SK-N-SH (cell line): ENCODE measurements around the gene PARD3.

Experiments used
- ELF1 ChIP-seq: IDR thresholded peaks from 2 replicates; pipeline ENCODE4 v1.4.0; 2012
- MAX ChIP-seq: IDR thresholded peaks from 2 replicates; pipeline ENCODE4 v1.4.0; 2012; ENCODE audit warnings: low read depth
- POLR2AphosphoS5 ChIP-seq: IDR thresholded peaks from 2 replicates; pipeline ENCODE4 v1.6.1; 2012; ENCODE audit warnings: low read depth, low read length
- TF ChIP-seq, protein P1 (sequence below): fragments of 200-600 bp; sonication (generic); IDR thresholded peaks from 2 replicates; pipeline ENCODE4 v1.6.1; 2017; ENCODE audit warnings: antibody characterized with exemption, mild to moderate bottlenecking, moderate library complexity

DNA sequence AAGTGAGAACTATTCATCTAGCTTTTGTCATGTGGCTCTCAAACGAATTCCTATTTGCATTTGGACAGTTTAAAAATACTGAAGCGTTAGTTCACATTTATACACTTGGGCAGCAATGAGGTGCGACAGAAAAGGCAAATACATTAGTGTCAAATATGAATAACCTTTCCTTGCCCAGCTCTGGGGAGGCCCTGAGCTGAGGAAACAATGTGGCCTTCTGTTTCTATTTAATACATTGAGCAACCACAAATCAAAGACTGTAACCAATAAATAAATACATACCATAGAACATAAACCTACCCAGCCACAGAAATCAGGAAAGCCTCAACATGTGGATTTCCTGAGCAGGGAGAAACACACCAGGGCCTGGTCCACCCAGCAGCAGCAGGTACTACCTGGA lies 585.2 kb downstream of the PARD3 start:
- TF ChIP-seq ELF1 (no peak), MAX (no peak), POLR2AphosphoS5 (no peak)
- TF ChIP-seq, protein P1, sequence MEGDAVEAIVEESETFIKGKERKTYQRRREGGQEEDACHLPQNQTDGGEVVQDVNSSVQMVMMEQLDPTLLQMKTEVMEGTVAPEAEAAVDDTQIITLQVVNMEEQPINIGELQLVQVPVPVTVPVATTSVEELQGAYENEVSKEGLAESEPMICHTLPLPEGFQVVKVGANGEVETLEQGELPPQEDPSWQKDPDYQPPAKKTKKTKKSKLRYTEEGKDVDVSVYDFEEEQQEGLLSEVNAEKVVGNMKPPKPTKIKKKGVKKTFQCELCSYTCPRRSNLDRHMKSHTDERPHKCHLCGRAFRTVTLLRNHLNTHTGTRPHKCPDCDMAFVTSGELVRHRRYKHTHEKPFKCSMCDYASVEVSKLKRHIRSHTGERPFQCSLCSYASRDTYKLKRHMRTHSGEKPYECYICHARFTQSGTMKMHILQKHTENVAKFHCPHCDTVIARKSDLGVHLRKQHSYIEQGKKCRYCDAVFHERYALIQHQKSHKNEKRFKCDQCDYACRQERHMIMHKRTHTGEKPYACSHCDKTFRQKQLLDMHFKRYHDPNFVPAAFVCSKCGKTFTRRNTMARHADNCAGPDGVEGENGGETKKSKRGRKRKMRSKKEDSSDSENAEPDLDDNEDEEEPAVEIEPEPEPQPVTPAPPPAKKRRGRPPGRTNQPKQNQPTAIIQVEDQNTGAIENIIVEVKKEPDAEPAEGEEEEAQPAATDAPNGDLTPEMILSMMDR = no peak
